NCI-H2081 (cell line): Measurements from ENCODE around the gene ARFGEF3.
A peak's percentile ranks its signal among the peaks of the same experiment; 100 is the strongest.
"Not testable (repeated sequence)": the region's sequence is repeated elsewhere in the genome, so short reads cannot be mapped to it uniquely, and the experiment has no call there.

Source experiments
- DNase-seq, 2 experiments: peaks; one replicate each; lab custom pipeline; 2025; lab: John Stamatoyannopoulos, UW

Gene ARFGEF3

DNA sequence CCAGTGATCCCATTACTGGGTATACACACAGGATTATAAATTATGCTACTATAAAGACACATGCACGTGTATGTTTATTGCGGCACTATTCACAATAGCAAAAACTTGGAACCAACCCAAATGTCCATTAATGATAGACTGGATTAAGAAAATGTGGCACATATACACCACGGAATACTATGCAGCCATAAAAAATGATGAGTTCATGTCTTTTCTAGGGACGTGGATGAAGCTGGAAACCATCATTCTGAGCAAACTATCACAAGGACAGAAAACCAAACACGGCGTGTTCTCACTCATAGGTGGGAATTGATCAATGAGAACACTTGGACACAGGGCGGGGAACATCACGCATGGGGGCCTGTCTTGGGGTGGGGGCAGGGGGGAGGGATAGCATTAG is 206.9 kb downstream of the ARFGEF3 start:
- DNase-seq, result not testable (repeated sequence)

GRCh38 chr6:138370631-138371451 is 209.1 kb downstream of the ARFGEF3 start:
- no peak for DNase-seq

DNA sequence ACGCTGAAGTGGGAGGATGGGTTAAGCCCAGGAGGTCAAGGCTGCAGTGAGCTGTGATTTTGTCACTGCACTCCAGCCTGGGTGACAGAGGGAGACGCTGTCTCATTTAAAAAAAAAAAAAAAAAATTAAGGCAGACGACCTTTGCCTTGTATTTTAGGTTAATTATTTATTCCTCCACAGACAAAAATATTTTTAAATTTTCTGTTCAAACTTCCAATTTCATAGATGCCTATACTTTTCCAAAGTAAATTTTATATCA is 209.6 kb downstream of the ARFGEF3 start:
- no peak for DNase-seq

DNA sequence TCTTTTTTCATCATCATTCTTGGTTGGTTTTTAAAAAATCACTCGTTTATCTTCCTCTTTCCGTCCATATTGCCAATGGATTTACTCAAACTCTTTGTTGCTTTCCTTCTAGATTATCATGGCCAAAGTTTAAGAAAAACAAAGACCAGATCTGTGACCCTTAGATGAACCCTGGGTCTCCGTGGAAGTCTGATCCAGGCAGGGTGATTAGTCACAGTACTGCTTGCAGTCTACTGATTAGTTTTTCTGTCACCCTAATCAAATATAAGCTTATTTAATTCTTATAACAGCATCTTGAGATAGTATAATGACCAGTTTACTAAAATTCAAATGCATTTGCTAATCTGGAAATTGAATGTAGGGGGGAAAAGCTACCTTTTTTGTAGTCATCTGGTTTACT is 210.0 kb downstream of the ARFGEF3 start:
- DNase-seq, result no peak

DNA sequence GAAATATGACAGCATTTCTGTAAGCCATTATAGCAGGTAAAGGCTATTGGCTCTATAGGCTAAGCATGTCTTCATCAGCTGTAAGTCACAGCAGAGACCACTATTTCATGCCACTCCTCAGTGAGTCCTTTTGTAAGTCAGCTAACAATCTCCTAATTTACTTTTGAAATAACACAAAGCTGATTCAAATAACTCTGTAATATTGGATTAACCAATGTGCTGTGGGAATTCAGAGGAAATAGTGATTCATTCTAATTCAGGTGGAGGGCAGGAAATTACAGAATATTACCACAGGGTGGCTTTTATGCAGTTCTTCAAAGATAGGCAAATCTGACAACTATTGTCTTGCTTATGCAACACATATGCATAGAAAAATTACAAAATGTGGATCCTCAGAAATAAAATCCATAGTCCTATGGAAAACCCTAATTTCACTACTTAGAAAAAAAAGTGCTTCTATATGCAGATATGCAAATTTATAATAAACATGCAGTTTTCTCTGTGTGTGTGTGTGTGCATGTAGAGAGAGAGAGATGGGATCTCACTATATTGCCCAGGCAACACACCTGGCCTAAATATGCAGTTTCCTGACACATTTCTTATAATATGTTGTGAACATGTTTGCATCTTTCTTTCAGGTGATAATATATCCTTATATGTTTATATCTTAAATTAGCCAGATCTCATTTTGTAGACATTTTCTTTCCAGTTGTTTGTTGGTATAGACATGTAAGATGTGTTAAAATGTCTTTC is 211.1 kb downstream of the ARFGEF3 start:
- no peak for DNase-seq

DNA sequence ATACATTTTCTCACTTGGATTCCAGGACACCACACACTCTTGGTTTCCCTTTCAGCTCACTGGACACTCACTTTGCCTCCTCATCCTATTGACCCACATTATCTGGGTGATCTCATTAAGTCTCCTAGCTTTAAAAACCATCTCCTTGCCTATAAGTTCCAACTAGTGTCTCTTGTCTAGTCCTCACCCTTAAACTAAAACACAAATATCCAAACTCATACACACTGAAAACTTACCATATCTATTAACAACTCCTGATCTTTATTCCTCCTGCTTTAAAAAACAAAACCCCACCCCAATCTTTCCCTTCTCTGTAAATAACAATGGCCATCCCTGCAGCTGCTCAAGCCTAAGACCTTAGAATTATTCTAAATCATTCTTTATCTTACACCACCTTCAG is 212.5 kb downstream of the ARFGEF3 start:
- DNase-seq, result no peak

DNA sequence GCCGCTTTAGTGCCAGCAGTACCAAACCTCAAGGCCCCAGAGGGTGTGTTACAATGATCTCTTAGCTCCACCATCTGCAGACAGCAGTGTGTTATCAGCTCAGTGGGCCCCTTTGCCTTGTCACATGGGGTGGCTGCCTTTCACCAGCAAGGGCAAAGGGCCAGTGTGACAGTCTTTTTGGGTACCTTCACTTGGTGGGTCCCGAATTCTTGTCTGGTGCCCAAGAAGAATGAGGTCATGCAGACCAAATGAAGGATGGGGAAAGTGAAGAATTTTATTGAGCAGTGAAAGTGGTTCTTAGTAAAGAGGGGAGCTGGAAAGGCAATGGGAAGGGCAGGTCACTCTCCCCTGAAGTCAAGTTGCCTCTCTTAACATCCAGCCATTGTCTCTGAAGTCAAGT is 213.1 kb downstream of the ARFGEF3 start:
- no peak for DNase-seq

GRCh38 chr6:138377042-138377441 is 215.3 kb downstream of the ARFGEF3 start:
- no peak for DNase-seq

DNA sequence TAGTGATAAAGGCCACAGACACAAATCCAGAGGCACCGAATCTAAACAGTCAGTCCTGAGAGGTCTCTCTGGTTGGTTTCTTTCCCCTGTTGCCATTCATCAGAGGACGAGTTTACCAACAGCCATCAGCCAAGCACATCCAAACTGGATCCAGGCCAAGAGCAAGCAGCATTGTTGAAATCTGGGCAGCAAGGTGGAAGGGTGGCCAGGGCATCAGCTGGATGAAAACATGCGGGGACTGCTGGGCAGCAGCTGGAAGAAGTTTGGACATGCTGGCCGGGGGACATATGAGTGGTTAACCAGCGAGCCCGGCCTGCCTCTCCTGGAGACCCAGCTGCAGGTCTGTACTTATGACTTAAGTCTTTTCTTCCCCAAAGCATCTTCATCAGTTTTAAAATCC is 216.1 kb downstream of the ARFGEF3 start, which contains the start of gene SMIM28:
TSS of gene SMIM28 (plus strand) at position 62 of the 400 bp plus-strand sequence. CDS start at position 230, 168 bp downstream.
- DNase-seq, result peak; percentile 17 to 38

GRCh38 chr6:138378463-138378862 is 216.7 kb downstream of the ARFGEF3 start:
- DNase-seq, result peak; percentile 30 to 67

- no peak for DNase-seq
Measured at GRCh38 chr6:138382498-138383265, 220.9 kb downstream of the ARFGEF3 start.

GRCh38 chr6:138383776-138384175 is 222.0 kb downstream of the ARFGEF3 start:
- DNase-seq, result no peak

- DNase-seq, result no peak
Measured at GRCh38 chr6:138386897-138387296, 225.2 kb downstream of the ARFGEF3 start.

GRCh38 chr6:138387577-138388368 is 226.0 kb downstream of the ARFGEF3 start:
- peak; percentile 63 to 84 for DNase-seq

GRCh38 chr6:138389551-138389950 is 227.8 kb downstream of the ARFGEF3 start:
- no peak for DNase-seq
